Heart left ventricle (tissue), 13 donors: ENCODE data around the gene NDUFS5.

Experiments
- CTCF ChIP-seq, 12 donors: fragments of 200-600 bp; sonication (generic) in 4 of 12; IDR thresholded peaks; one replicate each; pipeline versions ENCODE4 v1.5.0 to v1.8.0; 2018 to 2022; ENCODE audit warnings: antibody characterized with exemption in 12 of 12, mild to moderate bottlenecking in 5 of 12
- POLR2A ChIP-seq, 2 donors: fragments of 450-650 bp; IDR thresholded peaks; one replicate each; pipeline ENCODE4 v1.6.1; 2017; ENCODE audit warnings: antibody characterized with exemption in 2 of 2, mild to moderate bottlenecking in 2 of 2, moderate library complexity in 2 of 2
- donor health status: ischemic (EF 13 %, LVEDD 7.1; RV severe dilation, severe dysfunction).
- donor health status: DM: no; HTN: yes; CAD: no.
- donor health status: DM: no; HTN: no; CAD: no.
- donor health status: ischemic (EF 25% LVEDD 6.9; RV normal size, moderate dysfunction).
- donor health status: ischemic (EF 25% LVEDD 5.7; RV mildly dilated, moderate dysfunction).
- donor health status: ischemic (EF 35%, LVEDD 5.7; RV mildly dilated, moderate dysfunction).
- donor health status: nonischemic (EF 11% LVEDD 7.7; RV severe dilation, severe dysfunction).
- donor health status: DM: yes; HTN: yes; CAD: no.
- donor health status: PGD.
- donor health status: ischemic (EF 29% LVEDD 5.4; RV normal size, mild dysfunction).
- donor health status: nonischemic (EF 23%, LVEDD 6.1; RV moderate dilation, normal function).

DNA sequence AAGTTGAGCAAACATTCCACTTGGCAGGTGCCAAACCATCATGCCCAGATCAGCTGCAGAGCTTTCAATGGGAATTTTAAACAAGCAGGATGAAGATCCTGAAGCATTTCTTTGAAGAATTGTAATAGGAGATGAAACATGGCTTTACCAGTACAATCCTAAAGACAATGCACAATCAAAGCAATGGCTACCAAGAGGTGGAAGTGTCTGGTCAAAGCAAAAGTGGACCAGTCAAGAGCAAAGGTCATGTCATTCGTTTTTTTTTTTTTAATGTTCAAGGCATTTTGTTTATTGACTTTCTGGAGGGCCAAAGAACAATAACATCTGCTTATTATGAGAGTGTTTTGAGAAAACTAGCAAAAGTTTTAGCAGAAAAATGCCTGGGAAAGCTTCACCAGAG lies 3.0 kb upstream of the NDUFS5 start:
- TF ChIP-seq CTCF (IDR thresholded peaks at IDR 0.05) = no peak
- no peak for TF ChIP-seq POLR2A (IDR thresholded peaks at IDR 0.05)
